Umbilical cord (tissue), 2 donors: ENCODE results near the gene UNKL. TPM values are rescaled to one million over a fixed set of nuclear protein-coding genes. Genes with fewer than 3 reads are reported as not detected.

Experiments used
- DNase-seq: peaks from one replicate; pipeline ENCODE4 v3.0.0-alpha.2; 2015; ENCODE audit warnings: low spot score
- total RNA-seq: library from RNA; depleted of rRNA; stranded (reverse); fragments of >200 nt; gene quantifications from one replicate; pipeline ENCODE4 v1.2.3, GENCODE V29; 2014; ENCODE audit warnings: low replicate concordance; ENCODE audit not compliant: insufficient read depth

Gene UNKL
- total RNA-seq, 1 donor from 2014 or later, result 3.4 TPM

DNA sequence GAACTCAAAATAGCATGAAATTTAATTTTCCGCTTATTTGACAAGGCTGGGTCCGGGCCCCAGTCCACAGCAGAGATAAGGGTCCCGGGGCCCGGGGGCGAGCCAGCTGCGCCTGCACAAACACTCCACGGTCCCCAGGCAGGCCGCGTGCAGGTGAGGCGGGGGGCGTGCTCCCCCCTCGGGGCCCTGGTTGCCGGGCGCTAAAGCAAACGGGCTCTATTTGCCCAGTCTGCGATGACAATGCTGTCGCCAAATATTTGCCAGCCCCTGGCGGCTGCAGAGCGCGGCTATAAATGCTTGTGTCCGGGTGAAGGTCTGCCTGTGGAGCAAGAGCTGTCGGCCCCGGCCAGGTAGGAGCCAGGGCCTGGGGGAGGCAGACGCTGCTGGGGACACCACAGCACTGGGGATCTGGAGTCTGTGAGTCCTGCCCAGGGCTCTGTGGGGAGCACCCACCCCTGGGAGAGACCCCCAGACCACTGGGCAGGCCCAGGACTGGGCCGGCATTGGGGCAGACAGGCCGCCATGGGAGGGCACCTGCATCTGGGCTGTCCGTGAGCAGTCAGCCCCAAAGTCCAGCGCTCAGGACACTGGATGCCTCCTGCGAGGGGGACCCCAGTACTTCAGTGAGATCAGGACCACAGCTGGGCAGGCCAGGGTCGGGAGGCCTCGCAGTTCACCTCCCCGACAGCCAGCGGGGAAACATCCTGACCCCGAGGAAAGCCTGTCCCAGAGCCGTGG lies 16.4 kb upstream of the UNKL start, which contains the start of gene PERCC1:
Gene PERCC1, plus strand, starts transcription at position 320 of the 738 bp plus-strand sequence. CDS start 1,516 bp downstream, outside the sequence.
- DNase-seq, result no peak

DNA sequence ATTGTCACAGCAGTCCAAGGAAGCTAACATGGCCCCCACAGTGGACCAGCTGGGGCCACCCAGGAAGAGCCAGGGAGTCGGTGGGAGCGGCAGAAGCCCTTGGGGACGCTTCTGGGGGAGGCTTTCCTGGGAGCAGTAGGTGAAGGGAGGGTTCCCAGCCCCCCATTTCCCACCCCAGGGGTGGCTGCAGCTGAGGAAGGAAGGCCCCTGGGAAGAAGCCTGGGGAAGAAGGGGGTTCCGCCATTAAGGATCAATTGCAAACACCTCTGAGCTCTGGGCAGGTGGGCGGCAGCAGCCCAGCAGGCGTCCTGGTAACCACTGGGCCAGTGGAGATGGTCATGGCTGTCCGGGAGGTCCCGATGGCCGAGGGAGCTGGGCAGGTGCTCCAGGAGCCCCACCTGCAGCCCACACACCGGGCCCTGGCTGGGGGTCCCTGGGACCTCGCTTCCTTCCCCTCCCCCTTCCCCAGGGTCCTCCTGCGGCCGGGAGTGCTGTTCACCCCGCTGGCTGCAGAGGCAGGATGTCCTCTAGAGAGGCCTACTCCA lies 15.8 kb upstream of the UNKL start:
- no peak for DNase-seq

DNA sequence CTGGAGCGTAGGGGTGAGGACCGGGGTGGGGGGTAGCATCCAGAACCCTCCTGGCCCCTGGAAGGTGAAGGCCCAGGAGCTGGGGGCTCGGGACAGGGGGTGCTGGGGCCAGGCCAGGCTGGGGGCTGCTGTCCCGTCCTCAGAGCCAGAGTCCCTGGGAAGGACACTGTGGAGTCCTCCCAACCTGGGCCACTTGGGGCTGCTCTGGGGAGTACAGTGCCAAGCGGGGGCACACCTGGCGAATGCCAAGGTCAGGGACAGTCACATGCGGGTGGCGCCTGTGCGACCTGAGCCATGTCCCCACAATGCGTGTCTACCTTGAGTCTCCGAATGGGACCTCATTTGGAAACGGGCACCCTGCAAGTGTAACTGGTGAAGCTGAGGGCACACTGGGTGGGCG lies 15.1 kb upstream of the UNKL start:
- DNase-seq, result no peak

DNA sequence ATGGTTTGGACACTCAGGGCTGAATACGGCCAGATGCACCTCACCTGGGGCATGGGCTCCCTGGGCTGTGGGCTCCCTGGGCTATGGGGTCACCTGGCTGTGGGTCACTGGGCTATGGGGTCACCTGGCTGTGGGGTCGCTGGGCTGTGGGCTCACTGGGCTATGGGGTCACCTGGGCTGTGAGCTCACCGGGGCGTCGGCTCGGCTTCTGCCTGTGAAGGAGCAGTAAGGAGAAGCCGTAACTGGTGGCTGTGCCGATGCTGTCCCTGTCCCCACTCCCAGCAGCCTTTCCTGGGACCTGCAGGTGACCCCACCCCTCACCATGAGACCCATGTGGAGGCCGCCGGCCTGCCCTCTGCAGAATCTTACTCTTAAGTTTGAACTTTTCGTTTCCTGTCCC lies 14.5 kb upstream of the UNKL start:
- DNase-seq, result no peak

DNA sequence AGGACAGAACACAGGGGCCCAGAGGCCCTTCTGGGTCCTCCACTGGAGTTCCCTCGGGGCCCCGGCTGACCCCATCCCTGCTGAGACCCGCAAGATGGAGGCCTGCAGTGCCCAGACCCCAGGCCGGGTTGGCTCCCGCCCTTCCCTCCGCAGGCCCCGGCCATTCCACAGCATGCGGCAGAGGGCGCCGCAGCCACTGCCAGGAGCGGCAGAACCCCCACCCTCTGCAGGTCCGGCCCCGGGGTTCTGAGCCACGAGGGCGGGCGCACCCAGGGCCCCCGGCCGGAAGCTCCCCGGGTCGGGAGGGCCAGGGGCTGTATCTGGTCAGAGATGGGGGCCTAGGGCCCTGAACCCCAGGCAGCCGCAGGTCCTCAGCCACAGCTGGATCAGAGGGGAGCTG lies 14.0 kb upstream of the UNKL start:
- DNase-seq, result no peak

DNA sequence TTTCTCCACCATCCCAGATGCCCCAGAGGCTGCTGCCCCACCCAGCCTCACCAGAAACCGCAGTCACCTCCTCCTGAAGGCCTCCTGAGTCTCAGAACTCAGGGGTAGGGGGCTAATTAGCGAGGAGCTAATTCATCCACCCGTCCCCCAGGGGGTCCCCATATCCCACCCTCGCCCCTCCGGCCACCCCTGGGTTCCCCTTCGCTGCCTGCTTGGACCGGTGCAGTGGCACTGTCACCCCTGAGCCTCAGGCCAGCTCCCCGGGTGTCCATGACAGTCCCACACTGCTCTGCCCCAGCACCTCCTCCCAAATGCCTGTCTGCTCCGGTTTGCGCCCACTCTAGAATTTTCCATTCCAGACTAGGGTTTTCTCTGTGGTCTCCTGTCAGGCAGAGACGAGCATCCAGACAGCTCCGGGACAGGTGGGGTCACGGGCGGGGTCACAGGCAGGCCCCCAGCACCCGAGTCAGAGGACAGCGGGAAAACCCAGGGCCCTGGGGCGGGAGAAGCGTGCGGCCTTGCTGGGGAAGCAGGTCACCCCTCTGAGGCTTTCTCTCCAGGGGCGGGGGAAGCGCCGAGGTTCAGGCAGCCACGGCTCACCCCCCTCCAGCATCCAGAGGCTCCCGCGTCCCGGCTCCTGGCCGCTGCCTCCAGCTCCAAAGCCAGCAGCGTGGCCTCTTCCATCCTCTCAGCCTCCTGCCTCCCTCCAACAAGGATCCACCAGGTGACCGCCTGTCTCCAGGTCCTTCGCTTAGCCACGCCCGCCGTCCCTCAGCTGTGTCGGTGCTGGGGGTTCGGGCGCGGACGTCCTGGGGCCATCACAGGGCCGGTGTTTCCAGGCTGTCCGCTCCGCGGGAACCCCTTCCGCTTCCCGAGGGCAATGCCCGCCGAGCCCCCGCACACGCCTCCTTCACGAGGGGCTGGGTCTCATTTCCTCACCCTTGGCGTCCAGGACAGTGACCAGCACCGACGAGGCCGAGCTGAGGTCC lies 13.3 kb upstream of the UNKL start:
- no peak for DNase-seq

DNA sequence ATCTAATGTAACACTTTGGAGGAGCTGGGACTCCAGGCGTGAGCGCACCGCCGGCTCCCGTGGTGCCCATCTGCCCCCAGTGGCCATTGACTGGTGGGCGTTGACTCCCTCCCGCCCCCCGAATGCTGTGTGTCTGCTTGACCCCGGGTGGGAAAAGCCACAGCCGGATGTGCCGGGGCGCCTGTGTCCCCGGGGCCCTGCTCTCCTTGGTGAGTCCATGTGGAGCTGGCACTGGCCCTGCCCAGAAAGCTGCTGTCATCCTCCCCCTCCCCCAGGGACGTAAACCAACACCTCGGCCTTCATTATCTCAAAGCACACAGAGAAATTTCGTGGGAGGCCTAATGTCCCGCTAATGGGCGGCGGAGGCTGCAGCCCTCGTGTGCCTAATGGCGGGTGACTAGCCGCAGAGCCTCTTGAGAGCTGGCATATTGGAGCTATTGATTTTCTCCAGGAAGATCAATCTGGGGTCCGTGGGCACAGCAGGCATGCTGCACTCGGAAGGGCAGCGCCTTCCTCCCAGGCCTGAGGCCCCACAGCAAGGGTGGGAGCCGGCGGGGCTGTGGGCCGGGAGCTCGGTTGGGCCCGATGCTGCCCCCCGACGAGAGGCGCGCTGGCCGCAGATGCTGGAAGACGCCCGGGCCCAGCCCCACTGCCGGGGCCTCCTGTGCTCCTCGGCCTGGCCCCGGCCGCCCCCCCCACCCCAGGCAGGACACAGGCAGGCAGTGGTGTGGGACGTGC lies 12.4 kb upstream of the UNKL start:
- DNase-seq, result no peak

DNA sequence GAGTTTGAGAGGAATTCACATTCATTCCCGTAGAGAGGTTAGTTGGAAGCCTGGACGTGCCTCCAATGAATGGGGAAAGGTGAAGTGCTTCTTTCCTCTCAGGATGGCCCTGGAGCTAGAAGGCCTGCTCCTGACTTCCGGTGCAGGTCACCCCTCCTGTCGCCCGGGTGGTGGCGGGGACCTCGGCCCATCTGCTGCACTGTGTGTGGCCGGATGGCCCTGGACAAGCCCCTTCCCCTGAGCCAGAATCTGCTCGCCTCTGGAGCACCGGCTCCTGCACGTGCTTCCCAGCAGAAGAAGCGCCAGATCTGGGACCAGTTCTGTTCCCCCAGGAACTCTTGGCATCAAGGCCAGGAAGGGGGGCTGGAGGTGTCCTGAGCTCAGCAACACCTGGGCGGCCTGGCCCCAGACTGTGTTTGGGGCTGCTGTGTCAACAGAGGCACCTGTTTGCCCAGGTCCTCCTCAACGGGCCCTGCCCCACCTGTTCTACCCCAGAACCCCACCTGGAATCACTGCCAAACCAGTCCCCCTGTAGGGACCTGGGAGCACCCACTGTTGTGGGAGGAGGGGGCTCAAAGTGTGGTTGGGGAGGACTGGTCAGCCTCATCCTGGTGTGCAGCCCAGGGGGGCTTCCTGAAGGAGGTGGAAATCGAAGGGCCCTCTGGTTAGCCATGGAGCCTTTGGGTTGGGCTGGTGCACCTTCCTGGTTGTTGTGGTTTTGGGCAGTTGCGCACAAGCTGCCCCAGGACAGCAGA lies 11.3 kb upstream of the UNKL start:
- no peak for DNase-seq

DNA sequence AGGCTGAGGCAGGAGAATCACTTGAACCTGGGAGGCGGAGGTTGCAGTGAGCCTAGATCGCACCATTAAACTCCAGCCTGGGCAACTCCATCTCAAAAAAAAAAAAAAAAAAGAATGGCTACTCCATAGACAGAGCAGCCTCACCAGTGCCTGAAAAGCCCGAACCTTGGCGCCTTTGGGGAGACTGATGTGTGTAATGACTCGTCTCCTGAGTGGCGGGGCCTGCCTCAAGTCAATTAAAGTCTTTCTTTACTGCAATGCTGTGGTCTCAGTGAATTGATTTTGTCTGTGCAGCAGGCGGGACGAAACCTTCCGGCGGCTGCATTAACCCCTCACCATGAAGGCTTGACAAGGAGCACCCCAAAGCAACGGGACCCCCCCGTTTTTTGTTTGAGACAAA lies 9.5 kb upstream of the UNKL start:
- DNase-seq, result no peak

DNA sequence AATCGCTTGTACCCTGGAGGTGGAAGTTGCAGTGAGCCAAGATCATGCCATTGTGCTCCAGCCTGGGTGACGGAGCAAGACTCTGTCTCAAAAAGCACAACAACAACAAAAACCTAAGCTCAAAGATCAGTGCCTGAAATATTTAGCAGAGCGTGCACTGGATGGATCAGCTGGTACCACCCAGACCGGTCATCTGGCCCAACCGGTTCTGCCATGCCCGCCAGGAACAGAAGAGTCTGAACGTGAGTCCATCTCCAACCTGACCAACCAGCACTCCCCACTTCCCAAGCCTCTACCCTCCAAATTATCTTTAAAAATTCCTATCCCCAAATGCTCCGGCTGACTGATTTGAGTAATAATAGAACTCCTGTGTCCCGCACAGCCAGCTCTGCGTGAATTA lies 7.6 kb upstream of the UNKL start:
- DNase-seq, result no peak

DNA sequence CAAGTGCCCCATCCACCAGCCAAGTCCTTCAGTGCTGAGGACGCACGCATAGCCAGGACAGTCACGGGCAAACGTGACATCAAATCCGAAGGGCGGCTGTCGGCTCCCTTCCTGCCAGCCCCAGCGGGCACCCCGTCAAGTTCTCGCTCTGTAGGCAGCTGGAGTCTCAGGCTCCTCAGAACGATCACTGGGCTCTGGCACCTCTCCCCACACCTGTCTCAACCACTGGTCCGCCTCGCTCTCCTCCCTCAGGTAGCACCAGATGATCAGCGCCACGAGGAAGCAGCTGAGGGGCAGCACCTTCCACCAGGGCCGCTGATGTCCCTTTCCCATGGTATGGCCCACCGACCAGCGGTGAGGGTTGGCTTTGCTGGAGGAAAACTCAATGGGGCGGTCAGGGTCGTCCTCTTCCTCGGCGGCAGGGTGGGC lies 5.6 kb upstream of the UNKL start:
- no peak for DNase-seq

DNA sequence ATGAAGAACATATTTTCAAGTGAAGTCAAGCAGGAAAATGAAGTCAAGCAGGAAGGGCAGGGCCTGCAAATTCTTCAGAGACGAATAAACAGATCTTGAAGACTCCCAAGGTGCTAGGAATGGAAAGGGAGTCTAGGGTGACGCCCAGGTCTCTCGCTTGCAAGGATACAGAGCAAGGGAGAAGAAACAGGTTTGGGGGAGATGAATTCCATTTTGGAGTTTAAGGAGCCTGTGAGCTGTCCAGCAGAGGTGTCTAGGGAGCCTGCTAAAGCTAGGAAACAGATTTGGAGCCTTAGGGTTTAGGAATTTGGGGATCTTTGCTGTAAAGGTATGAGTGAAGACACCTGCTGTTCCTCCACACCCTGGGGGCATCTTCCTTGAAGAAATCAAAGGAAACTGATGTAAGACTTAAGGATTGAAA lies 2.0 kb upstream of the UNKL start:
- no peak for DNase-seq

DNA sequence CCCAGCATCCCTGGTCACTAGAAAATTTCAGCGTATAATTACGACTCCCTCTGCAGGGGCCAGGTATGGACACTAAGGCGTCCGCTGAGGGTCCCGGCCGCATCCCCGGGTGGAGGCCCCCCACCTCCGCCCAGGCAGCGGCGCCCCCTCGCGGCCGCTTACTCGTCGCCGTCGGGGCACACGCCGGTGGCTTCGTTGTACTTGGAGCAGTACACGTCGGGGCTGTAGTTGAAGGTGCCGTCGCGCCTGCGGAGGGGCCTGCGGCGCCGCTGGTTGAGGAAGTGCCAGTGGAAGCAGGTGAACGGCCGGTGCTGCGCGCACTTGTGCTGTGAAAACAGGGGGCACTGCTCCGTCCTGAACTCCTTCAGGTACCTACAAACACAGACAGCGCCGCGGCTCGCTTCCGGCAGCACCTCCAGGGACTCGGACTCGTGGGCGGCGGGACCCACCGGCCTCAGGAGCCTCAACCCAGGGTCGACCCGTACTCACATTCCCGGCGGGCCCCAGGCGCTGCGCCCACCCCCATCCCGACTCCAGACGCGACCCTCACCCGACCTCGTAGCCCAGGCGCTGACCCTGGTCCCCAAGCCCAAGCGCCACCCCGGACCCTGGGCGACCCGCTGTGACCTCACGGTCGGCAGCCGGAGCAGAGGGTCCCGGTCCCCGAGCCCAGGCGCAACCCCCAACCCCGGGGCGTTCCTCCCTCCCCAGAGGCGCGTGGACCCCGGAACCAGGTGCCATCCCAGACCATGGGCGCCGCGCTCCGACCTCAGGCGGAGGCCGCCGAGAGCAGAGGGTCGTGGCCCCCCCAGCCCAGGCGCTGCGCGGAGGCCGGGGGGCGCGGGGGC lies 596 bp downstream of the UNKL start:
- DNase-seq, result no peak

DNA sequence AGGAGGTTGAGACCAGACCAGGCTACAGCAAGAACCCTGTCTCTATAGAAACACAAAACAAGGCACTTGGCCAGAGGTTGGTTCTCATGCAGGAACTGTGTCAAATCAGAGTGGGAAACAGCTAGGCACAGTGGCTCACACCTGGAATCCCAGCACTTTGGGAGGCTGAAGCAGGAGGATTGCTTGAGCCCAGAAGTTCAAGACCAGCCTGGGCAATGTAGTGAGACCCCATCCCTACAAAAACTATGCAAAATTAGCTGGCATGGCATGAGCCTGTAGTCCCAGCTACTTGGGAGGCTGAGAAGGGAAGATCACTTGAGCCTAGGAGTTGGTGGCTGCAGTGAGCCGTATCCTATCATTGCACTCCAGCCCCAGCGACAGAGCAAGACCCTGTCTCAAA lies 1.7 kb downstream of the UNKL start:
- no peak for DNase-seq

DNA sequence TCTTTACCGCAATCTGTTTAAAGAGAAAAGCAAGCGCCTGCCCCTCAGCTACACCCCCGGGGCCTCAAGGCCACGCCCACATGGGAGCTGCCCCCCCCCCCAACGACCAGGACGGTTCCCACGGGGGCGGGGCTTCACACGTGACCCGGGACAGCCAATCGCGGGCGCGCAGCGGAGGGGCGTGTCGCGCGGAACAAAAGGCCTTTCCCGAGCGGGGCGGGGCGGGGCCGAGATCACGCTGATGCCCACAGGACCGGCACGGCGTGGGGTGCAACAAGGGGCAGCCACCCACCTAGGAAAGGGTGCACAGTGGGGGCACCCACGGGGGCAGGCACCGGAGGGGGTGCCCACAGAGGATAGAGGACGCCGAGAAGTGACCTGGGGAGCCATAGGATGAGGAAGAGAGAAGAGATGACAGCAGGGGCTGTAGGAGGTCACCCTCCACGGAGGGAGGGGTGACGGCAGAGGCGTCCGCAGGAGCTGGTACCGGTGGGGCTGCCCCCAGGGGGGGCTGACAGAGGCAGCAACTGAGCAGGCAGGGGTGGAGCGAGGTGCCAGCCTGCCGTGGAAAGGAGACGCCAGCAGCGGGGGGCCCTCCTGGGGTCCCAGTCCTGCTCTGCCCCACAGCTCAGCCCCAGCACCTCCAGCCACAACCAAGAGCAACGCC lies 6.2 kb downstream of the UNKL start:
- peak; percentile 92 for DNase-seq

DNA sequence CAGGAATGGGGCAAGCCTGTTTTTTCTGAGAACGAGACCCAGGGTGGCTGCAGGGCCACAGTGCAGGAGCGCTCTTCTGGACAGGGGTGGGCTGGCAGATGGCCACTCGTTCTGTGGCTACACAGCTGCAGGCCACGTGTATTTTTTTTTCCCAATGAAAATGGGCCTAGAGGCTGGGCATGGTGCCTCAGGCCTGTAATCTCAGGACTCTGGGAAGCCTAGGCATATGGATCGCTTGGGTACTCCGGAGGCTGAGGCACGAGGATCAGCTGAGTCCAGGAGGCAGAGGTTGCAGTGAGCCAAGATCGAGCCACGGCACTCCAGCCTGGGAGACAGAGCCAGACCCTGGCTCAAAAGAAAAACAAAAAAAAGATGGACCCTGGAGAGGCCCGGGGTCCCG lies 6.8 kb downstream of the UNKL start:
- no peak for DNase-seq

DNA sequence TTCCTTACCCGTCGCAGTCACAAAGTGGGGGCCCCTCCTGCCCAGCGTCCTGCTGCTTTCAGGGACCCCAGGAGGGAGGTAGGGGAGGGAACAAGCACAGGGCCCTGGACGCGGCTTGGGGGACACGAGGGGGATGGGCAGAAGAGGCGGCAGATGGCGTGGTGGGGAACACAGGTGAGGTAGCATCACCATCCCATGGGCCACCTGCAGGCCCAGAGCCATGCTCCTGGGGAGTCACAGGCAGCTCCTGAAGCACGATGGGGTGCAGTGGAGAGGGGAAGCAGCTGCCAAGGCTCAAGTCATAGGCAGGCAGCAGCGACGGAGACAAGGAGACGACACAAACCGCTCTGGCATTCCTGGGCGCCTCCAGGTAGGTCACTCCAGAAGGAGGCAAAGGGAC lies 10.8 kb downstream of the UNKL start:
- no peak for DNase-seq

DNA sequence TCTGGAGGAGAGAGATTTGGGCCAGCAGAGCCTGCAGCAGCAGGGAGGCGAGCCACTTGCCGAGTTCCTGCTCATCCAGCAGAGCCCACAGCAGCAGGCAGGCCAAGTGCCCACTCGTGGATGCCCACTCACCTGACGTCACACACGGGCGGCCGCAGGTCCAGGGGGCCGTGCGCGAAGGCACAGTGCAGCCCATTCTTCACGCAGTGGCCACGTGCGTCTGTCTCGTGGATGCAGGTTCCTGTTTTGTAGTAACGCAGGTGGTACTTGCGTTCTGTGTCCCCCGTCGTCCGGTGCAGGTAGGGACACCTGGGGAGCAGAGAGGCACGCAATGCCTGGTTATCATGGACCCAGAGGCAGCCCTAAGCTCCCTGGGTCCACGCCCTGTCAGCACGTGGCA lies 11.5 kb downstream of the UNKL start:
- DNase-seq, result no peak

DNA sequence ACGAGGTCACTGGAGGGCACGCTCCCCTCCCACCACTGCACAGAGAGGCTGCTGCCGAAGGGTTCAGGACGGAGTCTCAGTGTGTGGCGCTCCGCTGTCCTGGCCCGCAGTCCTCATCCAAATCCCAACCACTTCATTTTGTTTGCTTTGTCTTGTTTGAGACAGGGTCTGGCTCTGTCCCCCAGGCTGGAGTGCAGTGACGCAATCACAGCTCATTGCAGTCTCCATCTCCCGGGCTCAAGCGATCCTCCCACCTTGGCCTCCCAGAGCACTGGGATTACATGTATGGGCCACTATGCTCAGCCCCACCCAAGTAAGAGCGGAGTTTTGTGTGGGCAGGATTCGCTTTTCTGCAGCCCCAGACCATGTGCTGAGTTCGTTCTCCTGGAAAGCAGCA lies 12.7 kb downstream of the UNKL start:
- DNase-seq, result no peak
